ENCODE results near the gene CIB2.

CIB2 gene

GRCh38 chr15:78073046-78073787 is 58.0 kb downstream of the CIB2 start:
- no peaks in the 10 kb centered on the region for H3K27me3 ChIP-seq (replicated peaks in 2 of 5; ENCODE audit: control insufficient read depth in 4 of 5, insufficient read depth in 5 of 5, low read length in 4 of 5)
- no peaks in the 10 kb centered on the region for H3K9me3 ChIP-seq (ENCODE audit: control extremely low read depth in 1 of 5, control insufficient read depth in 4 of 5, insufficient read depth in 2 of 5, low read depth in 1 of 5, low read length in 4 of 5)
- ChIA-PET CTCF (interaction anchor here (0.9 to 8.7 kb wide), 10 partner anchors 10 to 73 kb away, joined by 3 to 62 read pairs (median 4); no protein-coding TSS in a partner anchor), POLR2A (interaction anchor here (0.9 to 1.5 kb wide), 2 partner anchors 11 to 16 kb away, joined by 4 read pairs; no protein-coding TSS in a partner anchor)
- peaks cover 0 to 15% (median 3%) of the 10 kb centered on the region in 4 experiments for H3K36me3 ChIP-seq (ENCODE audit: control insufficient read depth in 4 of 4, insufficient read depth in 4 of 4, low read length in 3 of 4)
- DNase-seq = no peak
- peaks cover 8 to 81% (median 74%) of the 10 kb centered on the region in 4 experiments for H3K4me1 ChIP-seq (ENCODE audit: control extremely low read depth in 1 of 4, control insufficient read depth in 4 of 4, insufficient read depth in 4 of 4, low read length in 3 of 4)
- peak overlapping the region in 1 of 2 experiments; percentile 27 for H3K27ac ChIP-seq (ENCODE audit: insufficient read depth in 1 of 2, low read depth in 1 of 2, low read length in 2 of 2, poor library complexity in 1 of 2, severe bottlenecking in 2 of 2)
- H3K4me3 ChIP-seq (ENCODE audit: control insufficient read depth in 1 of 7, extremely low read depth in 1 of 7, insufficient read depth in 4 of 7, low read depth in 2 of 7, low read length in 6 of 7) = no peak overlapping the region
- 97% methylated on average over 4 of the region's 5 CpGs for WGBS (ENCODE audit: insufficient coverage)

GRCh38 chr15:78072080-78072892 is 59.0 kb downstream of the CIB2 start:
- Histone ChIP-seq H3K4me3 (ENCODE audit: control insufficient read depth in 1 of 7, extremely low read depth in 1 of 7, insufficient read depth in 4 of 7, low read depth in 2 of 7, low read length in 6 of 7) (peak overlapping the region in 3 of 7 experiments; percentile 23 to 50 (median 39)), H3K9me3 (ENCODE audit: control extremely low read depth in 1 of 5, control insufficient read depth in 4 of 5, insufficient read depth in 2 of 5, low read depth in 1 of 5, low read length in 4 of 5) (no peaks in the 10 kb centered on the region), H3K4me1 (ENCODE audit: control extremely low read depth in 1 of 4, control insufficient read depth in 4 of 4, insufficient read depth in 4 of 4, low read length in 3 of 4) (peaks cover 15 to 84% (median 79%) of the 10 kb centered on the region in 4 experiments), H3K36me3 (ENCODE audit: control insufficient read depth in 4 of 4, insufficient read depth in 4 of 4, low read length in 3 of 4) (peaks cover 0 to 15% (median 3%) of the 10 kb centered on the region in 4 experiments), H3K27me3 (replicated peaks in 2 of 5; ENCODE audit: control insufficient read depth in 4 of 5, insufficient read depth in 5 of 5, low read length in 4 of 5) (no peaks in the 10 kb centered on the region), H3K27ac (ENCODE audit: insufficient read depth in 1 of 2, low read depth in 1 of 2, low read length in 2 of 2, poor library complexity in 1 of 2, severe bottlenecking in 2 of 2) (peak overlapping the region in 1 of 2 experiments; percentile 27)
- WGBS (ENCODE audit: insufficient coverage) = 42% methylated on average over 7 of the region's 9 CpGs
- POLR2A ChIA-PET = interaction anchor here (0.9 to 1.5 kb wide), 2 partner anchors 10 to 15 kb away, joined by 4 read pairs; no protein-coding TSS in a partner anchor
- CTCF ChIA-PET = interaction anchor here (0.7 to 8.7 kb wide), 16 partner anchors 9 to 72 kb away, joined by 3 to 62 read pairs (median 4); no protein-coding TSS in a partner anchor
- no peak for DNase-seq

- Histone ChIP-seq H3K9me3 (ENCODE audit: control extremely low read depth in 1 of 5, control insufficient read depth in 4 of 5, insufficient read depth in 2 of 5, low read depth in 1 of 5, low read length in 4 of 5) (no peaks in the 10 kb centered on the region), H3K4me1 (ENCODE audit: control extremely low read depth in 1 of 4, control insufficient read depth in 4 of 4, insufficient read depth in 4 of 4, low read length in 3 of 4) (peaks cover 15 to 93% (median 76%) of the 10 kb centered on the region in 4 experiments), H3K27ac (ENCODE audit: insufficient read depth in 1 of 2, low read depth in 1 of 2, low read length in 2 of 2, poor library complexity in 1 of 2, severe bottlenecking in 2 of 2) (no peak overlapping the region), H3K4me3 (ENCODE audit: control insufficient read depth in 1 of 7, extremely low read depth in 1 of 7, insufficient read depth in 4 of 7, low read depth in 2 of 7, low read length in 6 of 7) (peak overlapping the region in 1 of 7 experiments; percentile 3), H3K27me3 (replicated peaks in 2 of 5; ENCODE audit: control insufficient read depth in 4 of 5, insufficient read depth in 5 of 5, low read length in 4 of 5) (no peaks in the 10 kb centered on the region), H3K36me3 (ENCODE audit: control insufficient read depth in 4 of 4, insufficient read depth in 4 of 4, low read length in 3 of 4) (peaks cover 0 to 15% (median 3%) of the 10 kb centered on the region in 4 experiments)
- CTCF ChIA-PET = interaction anchor here (0.9 to 8.7 kb wide), 9 partner anchors 10 to 71 kb away, joined by 3 to 62 read pairs (median 5); no protein-coding TSS in a partner anchor
- POLR2A ChIA-PET = no interaction called here
- WGBS (ENCODE audit: insufficient coverage) = 75% methylated on average over 2 of the region's 2 CpGs
- peak in 1 of 3 donors; percentile 51 for DNase-seq
These were observed 59.9 kb downstream of the CIB2 start for GRCh38 chr15:78071383-78071782.

- ChIA-PET CTCF (interaction anchor here (0.9 to 8.7 kb wide), 12 partner anchors 8 to 64 kb away, joined by 3 to 62 read pairs (median 4); partner anchors contain the start of gene TBC1D2B), POLR2A (no interaction called here)
- no peaks in the 10 kb centered on the region for H3K27me3 ChIP-seq (replicated peaks in 2 of 5; ENCODE audit: control insufficient read depth in 4 of 5, insufficient read depth in 5 of 5, low read length in 4 of 5)
- peak overlapping the region in 3 of 7 experiments; percentile 6 to 50 (median 35) for H3K4me3 ChIP-seq (ENCODE audit: control insufficient read depth in 1 of 7, extremely low read depth in 1 of 7, insufficient read depth in 4 of 7, low read depth in 2 of 7, low read length in 6 of 7)
- peaks cover 15 to 93% (median 76%) of the 10 kb centered on the region in 4 experiments for H3K4me1 ChIP-seq (ENCODE audit: control extremely low read depth in 1 of 4, control insufficient read depth in 4 of 4, insufficient read depth in 4 of 4, low read length in 3 of 4)
- no peaks in the 10 kb centered on the region for H3K9me3 ChIP-seq (ENCODE audit: control extremely low read depth in 1 of 5, control insufficient read depth in 4 of 5, insufficient read depth in 2 of 5, low read depth in 1 of 5, low read length in 4 of 5)
- H3K36me3 ChIP-seq (ENCODE audit: control insufficient read depth in 4 of 4, insufficient read depth in 4 of 4, low read length in 3 of 4) = peaks cover 0 to 26% (median 3%) of the 10 kb centered on the region in 4 experiments
- H3K27ac ChIP-seq (ENCODE audit: insufficient read depth in 1 of 2, low read depth in 1 of 2, low read length in 2 of 2, poor library complexity in 1 of 2, severe bottlenecking in 2 of 2) = peak overlapping the region in 1 of 2 experiments; percentile 65
- WGBS (ENCODE audit: insufficient coverage) = 0% methylated on average over 1 of the region's 4 CpGs
- DNase-seq = peak in 1 of 3 donors; percentile 45
These were observed 61.1 kb downstream of the CIB2 start for GRCh38 chr15:78070049-78070700.

GRCh38 chr15:78069462-78070029 is 61.7 kb downstream of the CIB2 start:
- no peak for DNase-seq
- ChIA-PET CTCF (interaction anchor here (0.9 to 8.7 kb wide), 13 partner anchors 8 to 63 kb away, joined by 3 to 62 read pairs (median 4); partner anchors contain the start of gene TBC1D2B), POLR2A (interaction anchor here (0.9 to 1.5 kb wide), 2 partner anchors 33 to 46 kb away, joined by 4 read pairs; no protein-coding TSS in a partner anchor)
- Histone ChIP-seq H3K9me3 (ENCODE audit: control extremely low read depth in 1 of 5, control insufficient read depth in 4 of 5, insufficient read depth in 2 of 5, low read depth in 1 of 5, low read length in 4 of 5) (no peaks in the 10 kb centered on the region), H3K27ac (ENCODE audit: insufficient read depth in 1 of 2, low read depth in 1 of 2, low read length in 2 of 2, poor library complexity in 1 of 2, severe bottlenecking in 2 of 2) (peak overlapping the region in 1 of 2 experiments; percentile 65), H3K4me1 (ENCODE audit: control extremely low read depth in 1 of 4, control insufficient read depth in 4 of 4, insufficient read depth in 4 of 4, low read length in 3 of 4) (peaks cover 18 to 94% (median 77%) of the 10 kb centered on the region in 4 experiments), H3K4me3 (ENCODE audit: control insufficient read depth in 1 of 7, extremely low read depth in 1 of 7, insufficient read depth in 4 of 7, low read depth in 2 of 7, low read length in 6 of 7) (peak overlapping the region in 3 of 7 experiments; percentile 35 to 54 (median 50)), H3K27me3 (replicated peaks in 2 of 5; ENCODE audit: control insufficient read depth in 4 of 5, insufficient read depth in 5 of 5, low read length in 4 of 5) (no peaks in the 10 kb centered on the region), H3K36me3 (ENCODE audit: control insufficient read depth in 4 of 4, insufficient read depth in 4 of 4, low read length in 3 of 4) (peaks cover 0 to 26% (median under 1%) of the 10 kb centered on the region in 4 experiments)
- 61% methylated on average over 2 of the region's 5 CpGs for WGBS (ENCODE audit: insufficient coverage)

GRCh38 chr15:78069052-78069414 is 62.2 kb downstream of the CIB2 start:
- 0% methylated on average over 2 of the region's 7 CpGs for WGBS (ENCODE audit: insufficient coverage)
- peaks cover 18 to 97% (median 77%) of the 10 kb centered on the region in 4 experiments for H3K4me1 ChIP-seq (ENCODE audit: control extremely low read depth in 1 of 4, control insufficient read depth in 4 of 4, insufficient read depth in 4 of 4, low read length in 3 of 4)
- peak overlapping the region in 6 of 7 experiments; percentile 2 to 54 (median 23) for H3K4me3 ChIP-seq (ENCODE audit: control insufficient read depth in 1 of 7, extremely low read depth in 1 of 7, insufficient read depth in 4 of 7, low read depth in 2 of 7, low read length in 6 of 7)
- H3K27ac ChIP-seq (ENCODE audit: insufficient read depth in 1 of 2, low read depth in 1 of 2, low read length in 2 of 2, poor library complexity in 1 of 2, severe bottlenecking in 2 of 2) = peak overlapping the region; percentile 25 to 65
- CTCF ChIA-PET = interaction anchor here (0.7 to 8.7 kb wide), 13 partner anchors 9 to 127 kb away, joined by 3 to 62 read pairs (median 6); partner anchors contain the start of gene TBC1D2B
- H3K9me3 ChIP-seq (ENCODE audit: control extremely low read depth in 1 of 5, control insufficient read depth in 4 of 5, insufficient read depth in 2 of 5, low read depth in 1 of 5, low read length in 4 of 5) = no peaks in the 10 kb centered on the region
- no peaks in the 10 kb centered on the region for H3K27me3 ChIP-seq (replicated peaks in 2 of 5; ENCODE audit: control insufficient read depth in 4 of 5, insufficient read depth in 5 of 5, low read length in 4 of 5)
- peak in 1 of 3 donors; percentile 61 for DNase-seq
- POLR2A ChIA-PET = interaction anchor here (0.7 to 1.5 kb wide), 3 partner anchors 27 to 46 kb away, joined by 3 to 4 read pairs (median 4); no protein-coding TSS in a partner anchor
- peaks cover 0 to 23% (median 0%) of the 10 kb centered on the region in 4 experiments for H3K36me3 ChIP-seq (ENCODE audit: control insufficient read depth in 4 of 4, insufficient read depth in 4 of 4, low read length in 3 of 4)
